ENCODE measurements around the gene ARID1B. TPM values are rescaled to one million over a fixed set of nuclear protein-coding genes. Genes with fewer than 3 reads are reported as not detected.

The ARID1B gene
- total and polyA plus RNA-seq, 2 of the 4 experiments (the other 2 are of a cell fraction): 14.5 to 20.1 TPM

DNA sequence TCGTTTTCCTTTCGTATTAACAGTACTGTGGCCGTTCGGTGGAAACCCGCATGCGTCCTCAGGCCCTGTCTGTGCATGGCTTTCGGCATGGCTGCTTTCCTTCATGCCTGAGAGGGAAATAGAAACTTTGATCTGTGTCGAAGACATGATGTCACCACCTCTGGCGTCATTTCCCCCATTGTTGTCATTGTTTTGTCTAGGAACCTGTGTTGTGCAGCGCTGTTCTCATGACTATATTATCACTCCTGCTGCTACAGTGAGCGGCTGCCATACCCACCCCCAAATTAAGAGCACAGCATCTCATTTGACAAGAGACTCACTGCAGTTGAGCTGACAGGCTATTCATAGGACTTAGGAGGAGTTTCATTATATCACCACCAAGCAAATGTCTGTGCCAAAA lies 373.9 kb downstream of the ARID1B start:
- Histone ChIP-seq H4K20me1 (ENCODE audit: insufficient read depth, low read length) (no peaks in the 10 kb centered on the region; the same call in 1 of the 2 replicates), H2AFZ (replicated peaks; ENCODE audit: low read length, poor library complexity) (no peak overlapping the region), H4K5ac (ENCODE audit: low read depth, low read length) (peak overlapping the region; percentile 47; the same call in 1 of the 2 replicates), H3K56ac (ENCODE audit: extremely low read depth, insufficient read depth, low read length) (no peak overlapping the region), H3K27ac (ENCODE audit: insufficient read depth, low read length) (peak overlapping the region; percentile 78), H2BK5ac (ENCODE audit: low read depth, low read length, poor library complexity, severe bottlenecking) (peak overlapping the region; percentile 99), H3K23ac (ENCODE audit: low read depth, low read length) (no peak overlapping the region), H3K4me3 (ENCODE audit: insufficient read depth, low read depth, low read length) (no peak overlapping the region), H2AK9ac (replicated peaks; ENCODE audit: low read depth, low read length, poor library complexity) (no peak overlapping the region), H2AK5ac (ENCODE audit: low read depth, low read length) (peak overlapping the region; percentile 98), H2BK120ac (ENCODE audit: low read depth, low read length) (peak overlapping the region; percentile 83), H3K9ac (ENCODE audit: low read depth, low read length) (no peak overlapping the region), H3K4ac (ENCODE audit: low read depth, low read length) (peak overlapping the region; percentile 87), H3K79me1 (ENCODE audit: low read depth in 1 of 2, low read length in 2 of 2) (peaks cover 16 to 20% of the 10 kb centered on the region in 2 experiments), H3K14ac (replicated peaks; ENCODE audit: low read depth, low read length) (peak overlapping the region; percentile 64), H3K4me1 (ENCODE audit: control insufficient read depth, insufficient read depth, low read length) (peaks cover 24% of the 10 kb centered on the region), H2BK20ac (ENCODE audit: low read depth, low read length) (peak overlapping the region; percentile 81), H4K91ac (ENCODE audit: insufficient read depth, low read depth, low read length) (peak overlapping the region; percentile 78), H3K9me1 (ENCODE audit: insufficient read depth, low read length) (peaks cover 19% of the 10 kb centered on the region), H3K36me3 (ENCODE audit: control insufficient read depth, insufficient read depth, low read length) (peaks cover 10% of the 10 kb centered on the region), H3K27me3 (ENCODE audit: control insufficient read depth, insufficient read depth, low read length) (no peaks in the 10 kb centered on the region), H3K18ac (ENCODE audit: low read depth, low read length) (peak overlapping the region; percentile 80), H3K9me3 (ENCODE audit: control insufficient read depth, insufficient read depth, low read length) (no peaks in the 10 kb centered on the region), H3K4me2 (ENCODE audit: low read depth, low read length) (no peak overlapping the region), H2BK15ac (ENCODE audit: low read depth, low read length) (peak overlapping the region; percentile 59; the same call in 2 of the 3 replicates), H4K8ac (ENCODE audit: low read depth in 2 of 2, low read length in 2 of 2) (peak overlapping the region; percentile 64 to 76; a peak in 3 of 4 replicates)
- WGBS, 2 experiments (ENCODE audit: extremely low coverage in 2 of 2, insufficient read length in 1 of 2): 92% methylated on average over 2 of the region's 11 CpGs; no CpG with 5 or more reads in 1 of the 2 experiments
- DNase-seq: no peak
- ChIA-PET CTCF (interaction anchor here (1.9 kb wide), 1 partner anchor 14 kb away, joined by 4 read pairs; no protein-coding TSS in a partner anchor), POLR2A (ENCODE audit: unreplicated experiment) (no interaction called here)
- dilution Hi-C loops (cut with HindIII; ENCODE audit: low sequenced_read_pairs, unreplicated experiment): no loop called here
- no peak for ATAC-seq (ENCODE audit: low read depth)
- intact Hi-C loops (cut with micrococcal nuclease): no loop called here
- no peak for TF ChIP-seq MAFK (IDR thresholded peaks at IDR 0.05; ENCODE audit: low read depth, low read length)
- TF ChIP-seq MXI1 (IDR thresholded peaks at IDR 0.05; ENCODE audit: borderline replicate concordance, low read depth, low read length): no peak
- TF ChIP-seq CEBPB (IDR thresholded peaks at IDR 0.05; ENCODE audit: low read depth, low read length): no peak
- no peak for TF ChIP-seq FOS (IDR thresholded peaks at IDR 0.05; ENCODE audit: low read depth, low read length)
- no peak for TF ChIP-seq SMC3 (IDR thresholded peaks at IDR 0.05; ENCODE audit: low read depth, low read length)
- TF ChIP-seq MAZ (IDR thresholded peaks at IDR 0.05; ENCODE audit: borderline replicate concordance, low read depth, low read length): no peak
- TF ChIP-seq USF2 (IDR thresholded peaks at IDR 0.05; ENCODE audit: low read depth, low read length): no peak
- no peak for TF ChIP-seq RCOR1 (IDR thresholded peaks at IDR 0.05; ENCODE audit: insufficient replicate concordance, low read length)
- TF ChIP-seq, protein P1, sequence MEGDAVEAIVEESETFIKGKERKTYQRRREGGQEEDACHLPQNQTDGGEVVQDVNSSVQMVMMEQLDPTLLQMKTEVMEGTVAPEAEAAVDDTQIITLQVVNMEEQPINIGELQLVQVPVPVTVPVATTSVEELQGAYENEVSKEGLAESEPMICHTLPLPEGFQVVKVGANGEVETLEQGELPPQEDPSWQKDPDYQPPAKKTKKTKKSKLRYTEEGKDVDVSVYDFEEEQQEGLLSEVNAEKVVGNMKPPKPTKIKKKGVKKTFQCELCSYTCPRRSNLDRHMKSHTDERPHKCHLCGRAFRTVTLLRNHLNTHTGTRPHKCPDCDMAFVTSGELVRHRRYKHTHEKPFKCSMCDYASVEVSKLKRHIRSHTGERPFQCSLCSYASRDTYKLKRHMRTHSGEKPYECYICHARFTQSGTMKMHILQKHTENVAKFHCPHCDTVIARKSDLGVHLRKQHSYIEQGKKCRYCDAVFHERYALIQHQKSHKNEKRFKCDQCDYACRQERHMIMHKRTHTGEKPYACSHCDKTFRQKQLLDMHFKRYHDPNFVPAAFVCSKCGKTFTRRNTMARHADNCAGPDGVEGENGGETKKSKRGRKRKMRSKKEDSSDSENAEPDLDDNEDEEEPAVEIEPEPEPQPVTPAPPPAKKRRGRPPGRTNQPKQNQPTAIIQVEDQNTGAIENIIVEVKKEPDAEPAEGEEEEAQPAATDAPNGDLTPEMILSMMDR (conservative IDR thresholded peaks at IDR 0.05; ENCODE audit: low read depth, low read length): no peak
- TF ChIP-seq POLR2A (IDR thresholded peaks at IDR 0.05; ENCODE audit: low read depth, low read length): no peak
- no peak for TF ChIP-seq ELK1 (IDR thresholded peaks at IDR 0.05; ENCODE audit: borderline replicate concordance, low read depth, low read length)
- no peak for TF ChIP-seq RFX5 (IDR thresholded peaks at IDR 0.05; ENCODE audit: low read depth, low read length)
- no peak for TF ChIP-seq NFE2L2 (IDR thresholded peaks at IDR 0.05; ENCODE audit: low read depth, low read length)
- no peak for TF ChIP-seq BHLHE40 (IDR thresholded peaks at IDR 0.05; ENCODE audit: low read depth, low read length)
- TF ChIP-seq CHD1 (IDR thresholded peaks at IDR 0.05; ENCODE audit: low read depth, low read length): no peak
- TF ChIP-seq RAD21 (IDR thresholded peaks at IDR 0.05; ENCODE audit: low read length): no peak
- in situ Hi-C loops (cut with MboI; ENCODE audit: low sequenced_read_pairs): no loop called here
- no TSS peak for BruUV-seq (replicated peaks)

Measured in IMR-90 (cell line).